Thyroid gland (tissue), 4 donors: ENCODE results near the gene CD80.

Experiments
- CTCF ChIP-seq, 6 experiments: fragments of 200-600 bp in 3 of 6; fragments of 450-650 bp in 3 of 6; sonication (generic) in 3 of 6; IDR thresholded peaks; one replicate each; pipeline ENCODE4 v1.5.1; 2016 to 2019; ENCODE audit warnings: antibody characterized with exemption in 6 of 6, mild to moderate bottlenecking in 2 of 6, inconsistent platforms in 1 of 6, moderate library complexity in 1 of 6
- POLR2A ChIP-seq, 2 donors: fragments of 450-650 bp; IDR thresholded peaks; one replicate each; pipeline ENCODE4 v1.6.1; 2017; ENCODE audit warnings: antibody characterized with exemption in 2 of 2, mild to moderate bottlenecking in 2 of 2, moderate library complexity in 1 of 2

GRCh38 chr3:119518026-119518425 is 41.4 kb downstream of the CD80 start:
- TF ChIP-seq POLR2A (IDR thresholded peaks at IDR 0.05): no peak
- TF ChIP-seq CTCF (IDR thresholded peaks at IDR 0.05): no peak
